ENCODE data around the gene ARFRP1. TPM values are rescaled to one million over a fixed set of nuclear protein-coding genes. Genes with fewer than 3 reads are reported as not detected.

ARFRP1 gene
- total RNA-seq, 1 experiment from 2014 or later: 42.7 TPM

DNA sequence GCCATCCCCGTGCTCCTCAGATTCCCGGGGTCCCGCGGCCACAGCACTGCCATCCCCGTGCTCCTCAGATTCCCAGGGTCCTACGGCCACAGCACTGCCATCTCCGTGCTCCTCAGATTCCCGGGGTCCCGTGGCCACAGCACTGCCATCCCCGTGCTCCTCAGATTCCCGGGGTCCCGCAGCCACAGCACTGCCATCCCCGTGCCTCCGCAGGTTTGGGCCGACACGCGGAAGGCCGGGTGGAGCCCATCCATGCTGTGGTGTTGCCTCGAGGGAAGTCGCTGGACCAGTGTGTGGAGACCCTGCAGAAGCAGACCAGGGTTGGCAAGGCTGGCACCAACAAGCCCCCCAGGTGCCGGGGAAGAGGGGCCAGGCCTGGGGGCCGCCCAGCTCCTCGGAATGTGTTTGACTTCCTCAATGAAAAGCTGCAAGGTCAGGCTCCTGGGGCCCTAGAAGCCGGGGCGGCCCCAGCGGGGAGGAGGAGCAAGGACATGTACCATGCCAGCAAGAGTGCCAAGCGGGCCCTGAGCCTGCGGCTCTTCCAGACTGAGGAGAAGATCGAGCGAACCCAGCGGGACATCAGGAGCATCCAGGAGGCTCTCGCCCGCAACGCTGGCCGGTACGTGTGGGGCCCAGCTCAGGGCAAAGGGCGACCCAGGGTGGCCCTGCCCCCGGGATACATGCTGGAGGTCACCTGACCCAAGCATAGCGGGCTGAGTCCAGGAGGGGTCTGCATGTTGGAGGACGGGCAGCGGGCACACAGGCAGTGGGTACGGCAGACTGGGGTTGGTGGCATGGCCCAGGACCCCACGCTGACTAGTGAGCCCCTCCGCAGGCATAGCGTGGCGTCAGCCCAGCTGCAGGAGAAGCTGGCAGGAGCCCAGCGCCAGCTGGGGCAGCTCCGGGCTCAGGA is 27.4 kb upstream of the ARFRP1 start:
- Histone ChIP-seq H3K4me2 (ENCODE audit: insufficient read depth, insufficient read length, low read length) (no peak overlapping the region), H3K23me2 (ENCODE audit: insufficient read length, low read depth, low read length, poor library complexity, severe bottlenecking) (no peaks in the 10 kb centered on the region), H3K27ac (ENCODE audit: insufficient read length, low read depth, low read length) (no peak overlapping the region), H3K9ac (ENCODE audit: extremely low read depth, insufficient read length, low read length) (no peak overlapping the region), H2BK20ac (ENCODE audit: low read depth, low read length, poor library complexity, severe bottlenecking) (no peak overlapping the region), H4K8ac (replicated peaks; ENCODE audit: insufficient read length, low read depth, low read length) (no peak overlapping the region), H2BK12ac (ENCODE audit: insufficient read length, low read depth, low read length) (no peak overlapping the region), H3K56ac (ENCODE audit: insufficient read length, low read depth, low read length) (no peak overlapping the region), H3K4ac (ENCODE audit: low read depth, low read length) (no peak overlapping the region), H4K20me1 (ENCODE audit: control insufficient read depth, insufficient read depth, insufficient read length) (no peaks in the 10 kb centered on the region), H2AFZ (ENCODE audit: low read length) (no peak overlapping the region), H3K27me3 (ENCODE audit: insufficient read depth, low read length) (no peaks in the 10 kb centered on the region), H4K5ac (ENCODE audit: insufficient read length, low read depth, low read length) (no peak overlapping the region), H2BK15ac (ENCODE audit: low read depth, low read length) (no peak overlapping the region), H3T11ph (ENCODE audit: low read length) (no peak overlapping the region), H3K4me1 (ENCODE audit: insufficient read depth, low read length) (no peaks in the 10 kb centered on the region), H3K9me3 (ENCODE audit: control insufficient read depth, low read depth, low read length) (no peaks in the 10 kb centered on the region), H3K18ac (ENCODE audit: insufficient read length, low read depth, low read length) (no peak overlapping the region), H4K91ac (ENCODE audit: insufficient read length, low read depth, low read length) (no peak overlapping the region), H3K14ac (ENCODE audit: insufficient read depth, low read length) (no peak overlapping the region), H2BK120ac (ENCODE audit: low read depth, low read length, poor library complexity, severe bottlenecking) (no peak overlapping the region), H2BK5ac (ENCODE audit: insufficient read length, low read length) (no peak overlapping the region), H2AK5ac (ENCODE audit: insufficient read length, low read length) (no peak overlapping the region), H3K79me1 (ENCODE audit: insufficient read depth, low read depth, low read length, poor library complexity, severe bottlenecking) (no peaks in the 10 kb centered on the region), H3K79me2 (ENCODE audit: insufficient read depth, low read length) (no peaks in the 10 kb centered on the region), H3K23ac (ENCODE audit: insufficient read length, low read depth, low read length) (no peak overlapping the region)
- no CpG with 5 or more reads among the region's 48 CpGs for WGBS (ENCODE audit: extremely low coverage, insufficient read length, low lambda C conversion rate)
- DNase-seq: no peak
- H3K4me1 Mint-ChIP-seq: no peaks in the 10 kb centered on the region
- TF ChIP-seq, protein P1, sequence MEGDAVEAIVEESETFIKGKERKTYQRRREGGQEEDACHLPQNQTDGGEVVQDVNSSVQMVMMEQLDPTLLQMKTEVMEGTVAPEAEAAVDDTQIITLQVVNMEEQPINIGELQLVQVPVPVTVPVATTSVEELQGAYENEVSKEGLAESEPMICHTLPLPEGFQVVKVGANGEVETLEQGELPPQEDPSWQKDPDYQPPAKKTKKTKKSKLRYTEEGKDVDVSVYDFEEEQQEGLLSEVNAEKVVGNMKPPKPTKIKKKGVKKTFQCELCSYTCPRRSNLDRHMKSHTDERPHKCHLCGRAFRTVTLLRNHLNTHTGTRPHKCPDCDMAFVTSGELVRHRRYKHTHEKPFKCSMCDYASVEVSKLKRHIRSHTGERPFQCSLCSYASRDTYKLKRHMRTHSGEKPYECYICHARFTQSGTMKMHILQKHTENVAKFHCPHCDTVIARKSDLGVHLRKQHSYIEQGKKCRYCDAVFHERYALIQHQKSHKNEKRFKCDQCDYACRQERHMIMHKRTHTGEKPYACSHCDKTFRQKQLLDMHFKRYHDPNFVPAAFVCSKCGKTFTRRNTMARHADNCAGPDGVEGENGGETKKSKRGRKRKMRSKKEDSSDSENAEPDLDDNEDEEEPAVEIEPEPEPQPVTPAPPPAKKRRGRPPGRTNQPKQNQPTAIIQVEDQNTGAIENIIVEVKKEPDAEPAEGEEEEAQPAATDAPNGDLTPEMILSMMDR (conservative IDR thresholded peaks at IDR 0.05): no peak
- no peak overlapping the region for H3K27ac Mint-ChIP-seq
- no peak overlapping the region for H3K4me3 Mint-ChIP-seq
- H3K36me3 Mint-ChIP-seq (ENCODE audit: insufficient read depth in 1 of 3, low read depth in 3 of 3): peaks cover 9 to 19% (median 11%) of the 10 kb centered on the region in 3 experiments; a peak in 6 of 7 replicates
- no peaks in the 10 kb centered on the region for H3K9me3 Mint-ChIP-seq
- H3K27me3 Mint-ChIP-seq (ENCODE audit: low read depth): no peaks in the 10 kb centered on the region; the same call in 1 of the 2 replicates
